HG03159 (cell line): ENCODE measurements around the gene TAS1R1.
A peak's percentile ranks its signal among the peaks of the same experiment; 100 is the strongest.
"Not testable (repeated sequence)": the region's sequence is repeated elsewhere in the genome, so short reads cannot be mapped to it uniquely, and the experiment has no call there.

ENCODE experiments used
- ATAC-seq: cut with Tn5 transposase; IDR thresholded peaks from one replicate; pipeline ENCODE4 v1.9.1; 2021; ENCODE audit warnings: mild to moderate bottlenecking, moderate library complexity; ENCODE audit not compliant: unreplicated experiment

TAS1R1 gene

DNA sequence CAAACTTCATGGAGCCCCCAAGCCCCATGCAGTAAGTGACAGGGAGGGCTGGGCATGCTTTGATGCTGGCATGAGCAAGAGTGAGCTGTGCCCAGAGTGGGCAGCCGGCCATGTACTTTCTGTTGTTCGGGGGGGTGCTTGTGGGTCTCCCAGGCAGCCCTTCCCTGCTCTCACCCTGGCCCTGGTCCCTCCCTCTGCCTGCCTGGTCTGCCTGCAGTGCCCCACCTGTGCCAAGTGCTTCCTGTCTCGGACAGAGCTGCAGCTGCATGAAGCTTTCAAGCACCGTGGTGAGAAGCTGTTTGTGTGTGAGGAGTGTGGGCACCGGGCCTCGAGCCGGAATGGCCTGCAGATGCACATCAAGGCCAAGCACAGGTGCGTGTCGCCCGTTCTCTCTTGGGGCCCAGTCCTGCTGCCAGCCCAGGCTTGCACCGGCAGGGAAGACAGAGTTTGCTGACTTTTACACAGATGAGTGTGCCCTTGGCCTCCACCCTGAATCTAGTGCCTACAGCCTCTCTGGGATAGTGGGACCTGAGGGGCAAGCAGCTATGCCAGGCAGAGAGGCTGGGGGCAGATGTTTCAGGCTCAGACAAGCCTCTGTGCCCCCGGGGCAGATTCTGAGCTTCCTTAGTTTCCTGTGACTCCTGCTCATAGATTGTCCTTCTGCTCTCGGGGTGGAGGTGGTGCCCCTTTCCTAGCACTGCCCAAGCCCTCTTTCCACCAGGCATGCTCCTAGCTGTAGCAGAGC, 32.3 kb downstream of the TAS1R1 start:
- ATAC-seq: no peak

DNA sequence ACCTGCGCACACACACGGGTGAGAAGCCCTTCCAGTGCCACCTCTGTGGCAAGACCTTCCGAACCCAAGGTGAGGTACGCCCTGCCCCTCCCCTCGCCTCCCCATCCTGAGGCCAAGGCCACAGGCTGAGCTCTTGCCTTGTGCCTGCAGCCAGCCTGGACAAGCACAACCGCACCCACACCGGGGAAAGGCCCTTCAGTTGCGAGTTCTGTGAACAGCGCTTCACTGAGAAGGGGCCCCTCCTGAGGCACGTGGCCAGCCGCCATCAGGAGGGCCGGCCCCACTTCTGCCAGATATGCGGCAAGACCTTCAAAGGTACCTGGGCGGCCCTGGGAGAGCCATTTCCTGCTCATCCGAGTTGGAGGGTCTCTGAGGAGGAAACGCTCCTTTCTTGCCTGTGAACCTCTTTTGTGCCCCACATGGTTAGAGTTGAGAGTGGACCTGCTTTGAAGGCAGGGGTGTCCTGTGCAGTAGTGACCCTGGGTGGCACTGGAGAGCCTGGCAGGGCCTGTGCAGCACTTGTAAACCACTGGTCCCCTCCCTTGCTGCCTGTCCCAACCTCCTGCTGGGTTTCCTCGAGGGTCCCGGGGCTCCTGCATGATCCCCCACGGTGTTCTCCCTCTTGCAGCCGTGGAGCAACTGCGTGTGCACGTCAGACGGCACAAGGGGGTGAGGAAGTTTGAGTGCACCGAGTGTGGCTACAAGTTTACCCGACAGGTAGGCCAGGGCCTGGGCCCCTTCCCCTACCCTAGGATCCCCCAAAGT, 33.2 kb downstream of the TAS1R1 start:
- no peak for ATAC-seq

DNA sequence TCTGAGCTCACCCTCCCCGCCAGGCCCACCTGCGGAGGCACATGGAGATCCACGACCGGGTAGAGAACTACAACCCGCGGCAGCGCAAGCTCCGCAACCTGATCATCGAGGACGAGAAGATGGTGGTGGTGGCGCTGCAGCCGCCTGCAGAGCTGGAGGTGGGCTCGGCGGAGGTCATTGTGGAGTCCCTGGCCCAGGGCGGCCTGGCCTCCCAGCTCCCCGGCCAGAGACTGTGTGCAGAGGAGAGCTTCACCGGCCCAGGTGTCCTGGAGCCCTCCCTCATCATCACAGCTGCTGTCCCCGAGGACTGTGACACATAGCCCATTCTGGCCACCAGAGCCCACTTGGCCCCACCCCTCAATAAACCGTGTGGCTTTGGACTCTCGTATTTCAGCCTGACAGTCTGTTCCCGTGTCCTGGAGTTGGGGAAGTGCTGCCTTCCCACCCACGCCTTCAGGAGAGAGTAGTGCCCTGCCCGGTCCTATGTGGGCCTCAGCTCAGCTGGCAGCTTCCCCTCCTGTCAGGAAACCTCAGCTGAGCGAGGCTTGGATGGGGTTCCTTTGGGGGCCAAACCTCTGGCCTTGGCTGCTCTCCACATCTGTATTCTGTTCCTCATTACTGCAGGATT, 33.9 kb downstream of the TAS1R1 start:
- ATAC-seq: no peak

DNA sequence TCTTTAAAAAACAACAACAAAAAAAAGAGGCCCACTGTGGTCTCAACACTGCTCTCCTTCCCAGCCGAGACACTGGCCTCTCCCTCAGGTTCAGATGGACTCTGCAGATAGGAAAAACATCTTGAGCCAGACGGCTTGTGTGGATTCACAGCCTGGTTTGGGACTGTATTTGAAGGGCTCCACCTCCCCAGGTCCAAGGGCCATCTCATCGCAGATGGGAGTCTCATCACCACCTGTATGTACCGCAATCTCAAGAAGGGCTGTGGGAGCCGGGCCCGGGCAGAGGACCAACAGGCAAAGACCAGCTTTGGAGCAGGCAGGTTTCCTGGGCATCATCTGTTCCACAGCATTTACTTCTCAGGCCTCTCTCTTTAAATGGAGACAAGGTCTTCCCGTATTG, 34.9 kb downstream of the TAS1R1 start:
- ATAC-seq: no peak

DNA sequence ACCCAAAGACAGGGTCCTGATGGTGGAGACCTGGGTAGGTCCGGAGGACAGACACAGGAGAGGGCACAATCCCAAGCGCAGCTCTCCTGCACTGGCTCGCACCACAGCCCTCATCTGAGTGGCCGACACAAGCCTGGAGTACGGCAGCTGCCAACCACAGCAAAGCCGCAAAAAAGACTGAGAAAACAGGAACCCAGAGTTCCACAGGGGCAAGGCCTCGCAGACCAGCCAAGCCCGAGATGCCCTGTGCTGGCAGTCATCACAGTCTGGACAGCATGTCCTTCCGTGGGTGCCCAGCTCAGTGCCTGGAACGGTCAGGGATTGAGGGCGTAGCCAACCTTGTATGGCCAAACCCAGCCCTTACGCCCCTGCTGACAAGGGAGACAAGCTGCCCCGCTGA, 36.1 kb downstream of the TAS1R1 start:
- ATAC-seq: no peak

DNA sequence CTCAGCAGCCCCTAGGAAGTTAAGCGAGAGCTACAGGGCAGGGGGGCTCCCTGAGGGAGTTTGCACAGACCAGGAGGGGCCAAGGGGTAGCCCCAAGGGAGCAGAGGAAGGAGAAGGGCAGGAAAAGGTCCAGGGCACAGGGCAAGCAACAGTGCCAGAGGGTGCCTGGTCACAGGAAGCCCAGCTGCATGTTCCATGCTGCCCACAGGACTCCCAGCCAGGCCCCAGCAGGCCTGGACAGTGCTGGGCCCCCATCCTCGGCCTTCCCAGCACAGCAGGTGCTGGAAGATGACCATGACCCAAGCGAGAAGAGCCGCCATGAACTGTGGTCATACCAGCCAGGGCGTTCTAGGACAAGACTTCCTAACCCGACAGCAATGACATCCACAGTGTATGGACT, 36.5 kb downstream of the TAS1R1 start:
- no peak for ATAC-seq

DNA sequence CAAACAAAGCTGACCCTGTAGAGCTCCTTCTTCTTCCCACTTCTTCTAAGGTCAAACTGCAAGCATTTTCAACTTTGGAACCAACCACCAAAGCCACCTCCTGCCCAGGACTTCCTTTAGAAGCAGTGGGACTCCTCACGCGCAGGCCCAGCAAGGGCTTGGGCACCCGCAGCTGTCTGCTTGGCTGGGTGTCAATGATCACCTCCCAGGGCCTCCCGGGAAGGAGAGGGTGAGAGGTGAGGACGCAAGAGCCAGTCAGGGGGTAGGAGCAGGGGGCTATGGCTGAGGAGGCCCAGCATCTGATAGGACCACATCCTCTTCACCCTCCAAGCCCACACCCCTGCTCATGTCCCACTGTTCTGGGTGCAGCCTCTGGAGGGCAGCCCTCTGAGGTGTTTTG, 37.3 kb downstream of the TAS1R1 start:
- ATAC-seq: no peak

DNA sequence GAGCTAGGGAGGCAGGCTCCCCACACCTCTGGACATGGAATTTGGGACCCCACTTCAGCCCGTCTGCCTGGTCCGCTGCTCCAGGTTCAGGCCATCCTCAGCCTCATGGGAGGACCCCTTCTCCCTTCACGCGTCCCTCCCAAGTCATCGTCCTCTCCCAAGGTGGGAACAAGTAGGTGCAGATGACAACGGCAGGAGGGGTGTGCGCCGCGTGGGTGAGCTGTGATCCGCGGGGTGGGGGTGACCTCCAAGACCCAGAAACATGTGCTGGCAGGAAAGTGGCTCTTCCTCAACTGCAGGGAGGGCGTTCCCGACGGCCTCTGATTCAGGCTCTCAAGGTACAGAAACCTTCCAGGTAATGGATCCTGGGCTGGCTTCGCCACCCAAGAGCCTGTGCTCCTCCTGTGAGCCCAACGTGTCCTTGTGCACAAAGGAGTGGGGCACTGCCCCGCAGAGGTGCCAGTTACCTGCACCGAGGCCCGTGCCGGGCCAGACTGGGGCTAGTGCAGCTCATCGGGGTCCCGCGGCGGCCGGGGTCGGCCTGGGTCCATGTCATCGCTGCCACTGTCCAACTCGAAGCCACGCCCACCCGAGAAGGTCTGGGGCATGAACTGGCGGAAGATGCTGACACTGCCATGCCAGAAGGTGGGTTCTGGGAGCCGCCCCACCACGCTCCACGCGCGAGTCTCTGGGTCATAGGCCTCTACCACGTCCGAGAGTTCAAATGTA, 37.9 kb downstream of the TAS1R1 start:
- no peak for ATAC-seq

DNA sequence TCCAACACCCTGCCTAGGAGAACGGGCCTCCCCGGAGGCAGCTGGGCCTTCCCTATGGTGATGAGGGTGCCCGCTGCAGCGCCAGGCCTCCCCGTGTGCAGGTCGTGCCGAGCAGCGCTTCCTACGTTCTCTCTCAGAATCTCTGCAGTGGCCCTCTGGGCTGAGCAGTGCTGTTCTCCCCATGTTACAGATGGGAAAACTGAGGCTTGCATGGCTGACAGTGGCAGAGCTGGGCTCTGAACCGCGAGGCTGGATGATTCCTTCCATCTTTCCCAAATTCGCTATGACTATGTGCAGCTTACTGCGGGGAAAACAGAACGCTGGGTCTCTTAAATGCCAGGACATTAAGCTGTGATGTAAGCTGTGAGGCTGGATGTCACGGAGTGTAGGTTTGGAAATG, 38.7 kb downstream of the TAS1R1 start:
- ATAC-seq: no peak

DNA sequence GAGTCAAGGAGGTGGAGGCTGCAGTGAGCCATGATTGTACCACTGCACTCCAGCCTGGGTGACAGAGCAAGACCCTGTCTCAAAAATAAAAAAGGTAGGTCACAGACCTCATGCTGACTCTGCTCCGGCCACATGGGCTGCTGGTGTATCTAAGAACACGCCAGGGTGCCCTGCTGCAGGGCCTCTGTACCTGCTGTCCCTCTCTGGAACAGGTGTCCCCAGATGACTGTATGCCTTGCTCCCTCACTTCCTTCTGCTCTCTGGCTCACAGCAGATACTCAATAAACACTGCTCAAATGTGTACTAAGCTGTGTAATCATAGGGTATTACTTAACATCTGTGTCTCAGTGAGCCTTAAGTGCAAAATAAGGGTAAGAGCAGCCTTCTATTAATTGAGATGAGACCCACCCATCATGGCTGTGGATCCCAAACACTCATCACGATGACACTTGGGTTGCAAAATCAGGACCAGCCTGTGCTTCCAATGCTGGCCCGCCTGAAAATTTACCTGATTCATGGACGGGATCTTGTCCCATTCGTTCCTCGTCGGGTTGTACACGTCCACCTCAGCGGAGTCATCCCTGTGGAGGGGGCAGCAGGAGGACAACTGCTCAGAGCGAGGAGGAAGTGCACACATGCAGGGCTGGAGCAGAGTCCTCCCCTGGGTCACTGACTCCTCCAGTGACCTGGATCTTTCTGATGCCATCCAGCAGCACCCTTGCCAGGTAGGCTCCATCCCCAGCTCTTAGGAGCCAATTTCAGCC, 40.1 kb downstream of the TAS1R1 start:
- ATAC-seq: no peak

DNA sequence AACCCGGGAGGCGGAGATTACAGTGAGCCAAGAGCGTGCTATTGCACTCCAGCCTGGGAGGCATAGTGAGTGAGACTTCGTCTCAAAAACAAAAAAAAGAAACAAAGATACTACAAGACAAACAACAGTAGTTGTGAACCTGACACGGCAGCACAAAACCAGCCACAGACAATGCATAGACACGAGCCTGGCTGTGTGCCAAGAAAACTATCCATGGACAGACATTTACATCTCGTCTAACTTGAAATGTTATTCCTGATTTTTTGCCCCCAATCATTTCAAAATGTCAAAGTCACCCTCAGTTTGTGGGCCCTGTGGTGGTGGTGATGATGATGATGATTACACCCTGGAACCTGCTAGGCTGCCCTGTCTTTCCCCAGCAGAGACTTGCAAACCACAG, 41.2 kb downstream of the TAS1R1 start:
- no peak for ATAC-seq

DNA sequence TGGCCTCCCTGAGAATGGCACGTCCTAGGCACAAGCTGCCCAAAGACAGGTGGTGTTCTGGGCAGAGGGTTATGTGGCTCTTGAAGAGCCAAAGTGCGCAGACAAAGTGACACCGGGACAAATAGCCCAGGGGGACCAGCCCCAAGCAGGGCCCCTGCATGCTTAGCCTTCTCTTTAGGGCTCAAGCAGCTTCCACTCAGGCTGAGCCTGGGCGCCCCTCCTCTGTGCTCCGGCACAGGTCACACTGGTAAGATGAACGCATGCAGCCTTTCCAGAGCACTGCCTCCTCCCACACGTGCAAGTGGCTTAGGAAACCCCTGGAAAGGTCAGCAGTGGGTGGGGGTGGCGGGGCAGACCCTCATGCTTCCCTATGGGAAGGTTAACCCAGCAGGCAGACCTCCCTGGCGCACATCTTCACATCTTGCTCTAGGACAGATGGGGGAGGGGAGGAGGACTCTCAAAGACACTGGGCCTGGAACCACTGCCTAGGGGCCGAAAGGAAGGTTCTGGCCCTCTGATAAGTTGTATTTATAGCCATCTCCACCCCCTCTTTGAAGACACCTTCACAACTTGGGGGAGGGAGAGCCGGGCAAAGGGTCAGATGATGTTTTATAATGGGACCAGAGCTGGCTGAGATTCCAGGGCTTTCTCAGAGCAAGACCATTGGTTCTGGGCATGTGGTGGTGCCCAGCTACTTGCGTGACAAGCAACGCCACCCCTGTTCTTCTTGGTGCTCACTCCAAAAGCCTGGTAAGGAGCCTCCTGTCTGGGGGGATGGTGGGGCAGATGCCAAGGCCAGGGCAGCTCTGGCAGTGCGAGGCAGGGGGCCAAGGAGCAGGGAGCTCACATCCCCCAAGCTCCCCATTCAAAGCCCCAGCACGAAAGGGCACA, 42.0 kb downstream of the TAS1R1 start:
- no peak for ATAC-seq

DNA sequence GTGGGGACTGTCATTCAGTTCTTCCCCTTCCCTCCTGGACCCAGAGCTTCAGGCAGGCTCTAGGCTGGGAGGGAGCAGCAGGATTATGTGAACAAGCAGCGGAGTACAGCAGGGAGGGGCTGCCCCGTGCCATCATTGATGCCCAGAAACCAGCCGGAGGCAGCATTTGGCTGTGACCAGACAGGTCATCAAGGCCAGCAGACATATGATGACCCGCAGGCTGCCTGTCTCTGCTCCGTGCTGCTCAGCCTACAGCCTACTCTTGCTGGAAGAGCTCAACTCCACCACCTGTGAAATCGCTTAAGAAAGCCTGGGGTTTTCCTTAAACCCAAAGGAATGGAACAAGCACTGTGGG, 42.6 kb downstream of the TAS1R1 start:
- ATAC-seq: no peak

DNA sequence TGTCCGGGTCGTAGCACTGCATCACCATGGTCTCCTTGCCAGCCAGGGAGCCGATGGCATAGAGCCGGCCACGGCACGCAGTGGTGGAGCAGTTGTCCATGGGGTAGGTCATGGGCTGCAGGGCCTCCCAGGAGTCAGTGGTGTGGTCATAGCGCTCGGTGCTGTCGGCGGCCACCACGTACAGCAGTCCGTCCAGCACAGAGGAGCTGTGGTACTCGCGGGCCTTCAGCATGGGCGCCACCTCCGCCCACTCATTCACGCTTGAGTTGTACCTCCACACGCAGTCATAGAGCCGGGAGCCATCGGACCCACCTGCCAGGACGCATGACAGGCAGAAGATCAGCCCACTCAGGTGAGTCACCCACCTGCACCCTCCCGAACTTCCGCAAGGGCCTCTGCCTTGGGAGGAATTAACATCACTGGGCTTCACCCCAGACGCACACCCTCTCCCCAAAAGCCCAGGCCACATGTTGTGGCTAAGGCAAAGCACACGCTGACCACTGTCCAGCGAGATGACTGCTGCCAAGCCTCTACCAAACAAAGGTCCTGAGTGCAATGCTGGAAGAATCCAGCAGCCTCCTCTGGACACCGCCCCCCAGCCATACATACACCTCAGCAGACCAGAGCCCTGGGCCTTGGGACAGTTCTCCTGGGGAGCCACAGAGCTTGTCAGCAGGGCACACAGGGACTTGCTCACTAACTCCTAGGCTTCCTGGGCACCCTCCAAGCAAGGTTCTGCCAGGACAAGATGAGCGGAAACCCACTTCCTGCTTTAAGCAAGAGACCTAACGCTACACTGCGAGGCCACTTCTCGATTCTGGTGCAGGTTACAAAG, 44.3 kb downstream of the TAS1R1 start:
- no peak for ATAC-seq

DNA sequence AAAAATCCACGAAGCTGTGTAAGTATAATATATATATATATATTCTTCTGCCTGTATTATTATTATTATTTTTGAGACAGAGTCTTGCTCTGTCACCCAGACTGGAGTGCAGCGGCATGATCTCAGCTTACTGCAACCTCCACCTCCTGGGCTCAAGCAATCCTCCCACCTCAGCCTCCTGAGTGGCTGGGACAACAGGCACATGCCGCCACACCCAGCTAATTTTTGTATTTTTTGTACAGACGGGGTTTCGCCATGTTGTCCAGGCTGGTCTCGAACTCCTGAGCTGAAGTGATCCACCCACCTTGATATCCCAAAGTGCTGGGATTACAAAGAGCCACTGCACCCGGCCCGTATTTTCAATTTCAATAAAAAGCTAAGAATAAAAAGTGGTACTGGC, 44.9 kb downstream of the TAS1R1 start:
- ATAC-seq: not testable (repeated sequence)

DNA sequence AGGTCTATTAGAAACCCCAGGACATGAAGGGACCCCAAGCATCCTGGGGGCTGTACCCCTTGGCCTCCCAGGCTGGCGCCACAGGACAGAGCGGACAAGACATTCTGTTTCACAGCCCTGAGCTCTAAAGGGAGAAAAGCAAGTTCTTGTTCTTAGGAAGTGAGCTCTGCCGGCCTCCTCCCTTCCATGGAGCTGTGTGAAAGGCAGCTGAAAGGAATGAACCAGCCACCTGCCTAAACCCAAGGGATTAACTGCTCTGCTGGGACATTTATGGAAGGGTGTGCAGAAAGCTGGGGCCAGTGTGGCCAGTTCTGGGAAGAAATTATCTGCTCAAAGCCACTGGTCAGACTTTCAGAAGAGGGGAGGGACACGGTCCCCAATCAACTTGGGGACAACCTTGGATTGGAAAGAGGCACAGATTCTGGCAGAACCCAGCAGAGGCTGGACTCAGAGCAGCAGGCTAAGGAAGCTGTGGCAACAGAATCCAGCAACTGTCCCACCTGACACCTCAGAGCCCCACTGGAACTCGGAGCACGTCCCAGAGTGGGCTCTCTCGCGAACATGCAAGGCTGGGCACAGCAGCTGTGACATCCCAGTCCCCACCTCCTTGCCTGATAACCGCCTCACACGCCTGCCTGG, 45.4 kb downstream of the TAS1R1 start:
- no peak for ATAC-seq

DNA sequence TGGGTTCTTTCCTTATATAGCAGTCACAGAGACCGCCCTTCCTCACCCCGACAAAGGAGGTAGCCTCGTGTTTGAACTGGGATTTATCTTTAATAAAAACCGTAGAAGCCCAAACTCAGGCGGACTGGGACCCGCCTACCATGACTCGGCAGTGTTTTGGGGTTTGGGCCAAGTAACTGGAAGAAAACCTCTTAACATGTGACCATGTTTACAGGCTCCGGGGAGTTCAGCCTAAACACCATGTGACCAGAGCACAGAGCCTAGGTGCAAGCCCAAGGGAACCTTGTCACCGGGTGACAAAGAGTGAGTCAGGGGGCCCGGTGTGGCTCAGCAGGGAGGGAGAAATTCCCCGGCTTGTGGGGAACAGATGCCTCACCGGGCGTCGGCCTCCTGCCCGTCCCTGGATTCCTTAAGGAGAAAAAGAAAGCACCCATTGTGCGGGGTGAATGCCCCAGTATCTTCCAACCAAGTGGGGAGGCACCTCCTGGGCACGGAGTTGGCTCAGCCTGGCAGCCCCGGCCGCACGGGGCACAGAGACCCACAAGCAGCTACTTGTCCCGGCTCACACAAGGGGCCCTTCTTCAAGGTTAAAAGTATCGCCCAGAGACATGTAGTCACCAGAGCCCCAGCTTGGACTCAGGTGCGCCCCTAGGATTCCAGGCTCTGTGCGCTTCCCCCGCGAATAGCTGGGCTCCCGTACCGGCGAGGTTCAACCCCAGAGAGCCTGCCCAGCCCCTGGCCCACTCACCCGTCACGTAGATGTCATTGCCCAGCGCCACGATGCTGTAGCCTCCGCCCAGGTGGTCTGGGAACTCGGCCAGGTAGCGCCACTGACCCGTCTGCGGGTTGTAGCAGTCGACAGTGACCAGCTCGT, 46.2 kb downstream of the TAS1R1 start:
- peak; percentile 30 for ATAC-seq
